Thyroid gland (tissue), 4 donors: ENCODE measurements around the gene LSMEM2. TPM values are rescaled to one million over a fixed set of nuclear protein-coding genes. Genes with fewer than 3 reads are reported as not detected.

Experiments used
- DNase-seq, 2 donors: peaks; one replicate each; pipeline ENCODE4 v3.0.0-alpha.2; 2019
- H3K27ac ChIP-seq, 3 donors: fragments of 200-600 bp; sonication (generic); 1 replicate in 2 of 3; 2 replicates in 1 of 3; pipeline ENCODE4 v1.5.1; 2016 to 2019; ENCODE audit warnings: mild to moderate bottlenecking in 1 of 3, moderate library complexity in 1 of 3
- H3K27me3 ChIP-seq: fragments of 200-600 bp; sonication (generic); one replicate; pipeline ENCODE4 v1.5.1; 2019
- H3K36me3 ChIP-seq, 2 donors: fragments of 200-600 bp; sonication (generic); one replicate each; pipeline ENCODE4 v1.5.1; 2016 to 2019
- H3K4me1 ChIP-seq, 2 donors: fragments of 200-600 bp; sonication (generic); one replicate each; pipeline ENCODE4 v1.5.1; 2017 to 2019
- H3K4me3 ChIP-seq, 3 donors: fragments of 200-600 bp; sonication (generic); replicated peaks in 1 of 3; 1 replicate in 2 of 3; 2 replicates in 1 of 3; pipeline ENCODE4 v1.5.1; 2016; ENCODE audit warnings: mild to moderate bottlenecking in 1 of 3
- H3K9me3 ChIP-seq: fragments of 200-600 bp; sonication (generic); one replicate; pipeline ENCODE4 v1.5.1; 2017
- POLR2A ChIP-seq, 2 donors: fragments of 450-650 bp; IDR thresholded peaks; one replicate each; pipeline ENCODE4 v1.6.1; 2017; ENCODE audit warnings: antibody characterized with exemption in 2 of 2, mild to moderate bottlenecking in 2 of 2, moderate library complexity in 1 of 2
- WGBS, 2 donors: methylation state at CpG; one replicate each; pipeline ENCODE4 v1.1.5; 2017; 5-methylcytosine and 5-hydroxymethylcytosine counted together
- intact Hi-C: fragments of 100-400 bp; cut with DNase I; formaldehyde crosslinking; loops from one replicate; pipeline ENCODE4 v1.15.1; 2023
- total RNA-seq, 4 donors: library from RNA; depleted of rRNA; stranded (reverse); fragments of >200 nt; gene quantifications; one replicate each; pipeline ENCODE4 v1.2.3, GENCODE V29; 2016
- TF ChIP-seq, protein P1 (sequence below), 6 experiments: fragments of 200-600 bp in 3 of 6; fragments of 450-650 bp in 3 of 6; sonication (generic) in 3 of 6; IDR thresholded peaks; one replicate each; pipeline ENCODE4 v1.5.1; 2016 to 2019; ENCODE audit warnings: antibody characterized with exemption in 6 of 6, mild to moderate bottlenecking in 2 of 6, inconsistent platforms in 1 of 6, moderate library complexity in 1 of 6

The LSMEM2 gene
- total RNA-seq, 4 donors from 2014 or later = not detected

DNA sequence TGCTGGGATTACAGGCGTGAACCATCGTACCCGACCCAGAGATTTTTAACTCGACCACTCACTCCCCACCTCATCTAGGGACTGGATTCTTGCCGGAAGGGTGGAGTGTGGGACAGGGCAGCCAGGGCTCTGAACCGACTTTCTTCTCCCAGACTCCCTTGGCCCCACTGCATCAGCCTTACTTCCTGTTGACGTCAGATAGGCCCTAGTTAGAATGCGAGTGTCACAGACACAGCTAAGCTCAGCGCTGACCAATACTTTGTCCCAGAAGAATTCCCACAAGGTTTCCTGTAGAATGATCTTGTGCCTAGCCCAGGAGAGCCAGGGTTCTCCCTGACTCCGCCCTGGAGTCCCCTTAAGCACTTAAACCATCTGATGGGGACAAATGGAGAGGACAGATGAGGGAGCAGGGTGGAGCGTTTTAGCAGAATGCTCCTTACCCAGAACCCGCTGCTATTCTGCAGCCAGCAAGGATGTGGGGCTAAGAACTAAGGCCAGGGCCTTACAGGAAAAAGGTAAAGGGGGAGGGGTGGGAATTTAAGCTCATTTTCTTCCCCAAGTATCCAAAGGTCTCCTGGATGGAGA is 54.9 kb downstream of the LSMEM2 start:
- peaks cover 36 to 54% of the 10 kb centered on the region in 2 donors for H3K4me1 ChIP-seq
- intact Hi-C loops = no loop called here
- H3K27me3 ChIP-seq = no peaks in the 10 kb centered on the region
- no peak for TF ChIP-seq POLR2A (IDR thresholded peaks at IDR 0.05)
- TF ChIP-seq, protein P1, sequence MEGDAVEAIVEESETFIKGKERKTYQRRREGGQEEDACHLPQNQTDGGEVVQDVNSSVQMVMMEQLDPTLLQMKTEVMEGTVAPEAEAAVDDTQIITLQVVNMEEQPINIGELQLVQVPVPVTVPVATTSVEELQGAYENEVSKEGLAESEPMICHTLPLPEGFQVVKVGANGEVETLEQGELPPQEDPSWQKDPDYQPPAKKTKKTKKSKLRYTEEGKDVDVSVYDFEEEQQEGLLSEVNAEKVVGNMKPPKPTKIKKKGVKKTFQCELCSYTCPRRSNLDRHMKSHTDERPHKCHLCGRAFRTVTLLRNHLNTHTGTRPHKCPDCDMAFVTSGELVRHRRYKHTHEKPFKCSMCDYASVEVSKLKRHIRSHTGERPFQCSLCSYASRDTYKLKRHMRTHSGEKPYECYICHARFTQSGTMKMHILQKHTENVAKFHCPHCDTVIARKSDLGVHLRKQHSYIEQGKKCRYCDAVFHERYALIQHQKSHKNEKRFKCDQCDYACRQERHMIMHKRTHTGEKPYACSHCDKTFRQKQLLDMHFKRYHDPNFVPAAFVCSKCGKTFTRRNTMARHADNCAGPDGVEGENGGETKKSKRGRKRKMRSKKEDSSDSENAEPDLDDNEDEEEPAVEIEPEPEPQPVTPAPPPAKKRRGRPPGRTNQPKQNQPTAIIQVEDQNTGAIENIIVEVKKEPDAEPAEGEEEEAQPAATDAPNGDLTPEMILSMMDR (IDR thresholded peaks at IDR 0.05) = no peak
- no peak for DNase-seq
- 79 to 83% methylated on average over 10 to 11 of the region's 12 CpGs for WGBS, 2 donors
- H3K4me3 ChIP-seq = no peak overlapping the region
- no peaks in the 10 kb centered on the region for H3K9me3 ChIP-seq
- peaks cover 25 to 28% of the 10 kb centered on the region in 2 donors for H3K36me3 ChIP-seq
- H3K27ac ChIP-seq = peak overlapping the region; percentile 83 to 96 (median 91)

DNA sequence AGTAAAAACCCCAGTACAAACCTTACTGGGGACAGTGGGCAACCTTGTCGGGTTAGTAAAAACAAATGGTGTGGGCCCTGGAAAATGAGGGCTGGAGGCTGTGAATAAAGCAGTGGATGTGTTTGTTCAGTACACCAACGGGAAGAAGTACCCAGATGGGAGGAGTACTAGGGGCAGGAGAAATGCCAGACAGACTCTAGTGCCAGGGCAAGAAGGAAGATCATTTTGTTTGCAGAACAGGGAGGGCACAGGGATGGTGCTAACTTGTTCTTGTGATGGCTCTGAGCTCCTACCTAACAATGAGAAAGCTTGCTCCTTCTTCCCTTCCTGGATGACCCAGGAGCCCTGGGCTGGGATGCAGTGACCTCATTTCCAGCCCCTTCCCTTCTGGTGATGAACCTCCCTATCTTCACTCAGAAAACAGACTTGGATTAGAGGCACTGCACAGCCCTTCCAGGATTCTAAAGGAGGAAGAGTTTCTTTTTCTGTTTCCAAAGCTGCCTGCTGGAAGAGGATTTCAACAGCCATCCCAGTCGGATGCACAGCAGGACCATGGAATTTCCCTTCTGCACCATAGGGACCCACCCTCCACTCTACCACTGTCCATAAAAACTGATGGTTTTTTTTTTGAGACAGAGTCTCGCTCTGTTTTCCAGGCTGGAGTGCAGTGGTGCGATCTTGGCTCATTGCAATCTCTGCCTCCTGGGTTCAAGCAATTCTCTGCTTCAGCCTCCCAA is 55.6 kb downstream of the LSMEM2 start:
- peak overlapping the region; percentile 83 to 96 (median 91) for H3K27ac ChIP-seq
- peaks cover 24% of the 10 kb centered on the region in 2 donors for H3K36me3 ChIP-seq
- WGBS, 2 donors = 54 to 60% methylated on average over 5 of the region's 5 CpGs
- DNase-seq = no peak
- H3K4me3 ChIP-seq = no peak overlapping the region
- no peak for TF ChIP-seq POLR2A (IDR thresholded peaks at IDR 0.05)
- TF ChIP-seq, protein P1 (IDR thresholded peaks at IDR 0.05) = no peak
- intact Hi-C loops = no loop called here
- peaks cover 36 to 57% of the 10 kb centered on the region in 2 donors for H3K4me1 ChIP-seq
- no peaks in the 10 kb centered on the region for H3K9me3 ChIP-seq
- H3K27me3 ChIP-seq = no peaks in the 10 kb centered on the region

DNA sequence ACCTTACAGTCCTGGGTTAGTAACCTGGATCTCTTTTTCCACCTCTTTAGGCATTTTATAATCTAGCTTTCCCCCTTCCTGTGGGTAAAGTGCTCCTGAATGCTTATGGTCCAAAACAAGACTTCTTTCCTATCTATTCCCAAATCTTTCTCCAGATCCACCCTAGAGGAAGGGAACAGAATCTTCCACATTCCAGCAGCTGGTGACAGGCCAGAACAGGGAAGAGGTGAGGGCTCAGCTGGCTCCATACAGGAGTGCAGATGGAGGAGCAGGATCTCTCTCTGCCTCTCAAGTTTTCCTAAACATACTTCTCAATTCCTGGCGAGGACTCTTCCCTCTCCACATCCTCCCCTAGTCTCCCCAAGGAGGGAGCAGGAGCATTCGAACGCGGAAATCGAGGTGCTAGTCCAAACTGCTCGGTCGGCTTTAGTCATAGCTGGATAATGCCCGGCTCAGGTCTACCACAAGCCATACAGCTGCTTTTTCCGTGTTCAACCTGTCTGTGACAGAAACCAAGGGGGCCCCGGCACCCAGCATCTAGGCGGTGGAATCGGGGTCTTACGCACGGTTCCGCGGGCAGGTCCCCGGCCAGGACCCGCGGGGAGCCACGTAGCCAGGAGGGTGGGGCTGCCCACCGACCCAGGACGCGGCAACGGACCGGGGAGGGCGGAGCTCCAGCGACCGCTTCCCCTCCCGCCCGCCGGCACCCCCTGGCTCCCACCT is 57.7 kb downstream of the LSMEM2 start:
- H3K27ac ChIP-seq = peak overlapping the region; percentile 83 to 96 (median 91)
- WGBS, 2 donors = 0 to 3% methylated on average over 8 to 9 of the region's 31 CpGs
- intact Hi-C loops = no loop called here
- no peaks in the 10 kb centered on the region for H3K27me3 ChIP-seq
- TF ChIP-seq, protein P1 (IDR thresholded peaks at IDR 0.05) = peak in 1 of 6 experiments; percentile 12
- TF ChIP-seq POLR2A (IDR thresholded peaks at IDR 0.05) = no peak
- peak overlapping the region; percentile 49 to 79 (median 78) for H3K4me3 ChIP-seq
- H3K36me3 ChIP-seq = peaks cover 2 to 3% of the 10 kb centered on the region in 2 donors
- H3K4me1 ChIP-seq = peaks cover 36 to 62% of the 10 kb centered on the region in 2 donors
- DNase-seq = no peak
- H3K9me3 ChIP-seq = no peaks in the 10 kb centered on the region

DNA sequence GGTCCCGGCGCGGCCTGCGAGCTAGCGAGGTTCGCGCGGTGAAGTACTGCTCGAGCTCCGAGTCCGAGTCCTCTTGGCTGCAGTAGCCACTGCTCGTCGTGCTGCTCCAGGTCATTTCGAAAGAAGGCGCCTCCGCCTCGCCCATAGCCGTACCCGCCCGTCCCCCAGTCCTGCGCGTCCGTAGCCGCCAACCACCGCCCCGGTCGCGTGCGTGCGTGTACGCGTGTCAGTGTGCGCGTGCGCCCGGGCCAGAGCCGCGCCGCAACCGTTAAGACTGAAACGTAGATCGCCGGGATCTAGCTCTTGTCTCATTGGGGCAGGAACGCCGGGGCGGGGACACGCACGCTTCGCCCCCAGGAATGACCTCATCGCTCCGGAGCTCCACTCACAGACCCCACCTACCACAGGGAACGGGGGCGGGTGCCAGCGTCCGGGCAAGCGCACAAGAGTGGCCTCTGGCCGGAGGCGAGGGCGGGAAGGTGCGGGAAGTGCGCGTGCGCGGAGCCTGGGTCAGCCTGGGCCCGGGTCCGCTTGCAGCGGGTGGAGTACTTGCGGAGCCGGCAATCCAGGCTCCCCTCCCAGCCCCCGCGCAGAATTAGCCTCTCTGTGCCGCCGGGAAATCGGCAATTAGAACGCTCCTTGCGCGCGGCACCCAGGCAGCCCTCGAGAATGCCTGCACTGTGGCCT is 58.4 kb downstream of the LSMEM2 start:
- peak; percentile 62 to 91 for TF ChIP-seq POLR2A (IDR thresholded peaks at IDR 0.05)
- TF ChIP-seq, protein P1 (IDR thresholded peaks at IDR 0.05) = no peak
- Histone ChIP-seq H3K4me3 (peak overlapping the region; percentile 49 to 79 (median 78)), H3K4me1 (peaks cover 36 to 61% of the 10 kb centered on the region in 2 donors), H3K27me3 (no peaks in the 10 kb centered on the region), H3K9me3 (no peaks in the 10 kb centered on the region), H3K36me3 (no peaks in the 10 kb centered on the region), H3K27ac (peak overlapping the region; percentile 91 to 96 (median 91))
- 0% methylated on average over 2 to 6 of the region's 79 CpGs for WGBS, 2 donors
- peak; percentile 100 for DNase-seq
- intact Hi-C loops = no loop called here

Other genes with a start within 250 kb of the LSMEM2 start
- 100 to 1,000 TPM; 230 to 337 (median 268) TPM for gene RBM5, start 190.2 kb upstream of the LSMEM2 start, total RNA-seq
- gene SEMA3F, start 123.8 kb upstream of the LSMEM2 start, total RNA-seq = 10 to 100 TPM; 13.2 to 44.2 (median 38.2) TPM
- gene GNAT1, start 87.5 kb upstream of the LSMEM2 start, total RNA-seq = not detected
- gene SLC38A3, start 73.8 kb upstream of the LSMEM2 start, total RNA-seq = 1 to 10 TPM; 1.1 to 5.0 (median 3.6) TPM
- 100 to 1,000 TPM; 111 to 171 (median 142) TPM for gene GNAI2, start 42.9 kb upstream of the LSMEM2 start, total RNA-seq
- 10 to 100 TPM; 21.0 to 31.0 (median 26.5) TPM for gene SEMA3B, start 9.9 kb upstream of the LSMEM2 start, total RNA-seq
- 10 to 100 TPM; 63.9 to 96.5 (median 88.4) TPM for gene IFRD2, start 13.3 kb downstream of the LSMEM2 start, total RNA-seq
- gene HYAL3, start 20.3 kb downstream of the LSMEM2 start, total RNA-seq = 1 to 10 TPM; 2.7 to 6.7 (median 3.8) TPM
- gene NAA80, start 20.3 kb downstream of the LSMEM2 start, total RNA-seq = 10 to 100 TPM in 2 of 4 donors, 1 to 10 TPM in 2; 6.9 to 15.2 (median 10.8) TPM
- 10 to 100 TPM in 2 of 4 donors, 1 to 10 TPM in 2; 5.8 to 13.8 (median 9.7) TPM for gene HYAL1, start 24.5 kb downstream of the LSMEM2 start, total RNA-seq
- gene HYAL2, start 43.7 kb downstream of the LSMEM2 start, total RNA-seq = 100 to 1,000 TPM; 133 to 206 (median 158) TPM
- 10 to 100 TPM; 28.7 to 63.7 (median 42.3) TPM for gene TUSC2, start 49.1 kb downstream of the LSMEM2 start, total RNA-seq
- 10 to 100 TPM; 18.9 to 42.6 (median 24.8) TPM for gene RASSF1, start 61.7 kb downstream of the LSMEM2 start, total RNA-seq
- 1 to 10 TPM; 3.6 to 8.1 (median 4.4) TPM for gene ZMYND10, start 66.6 kb downstream of the LSMEM2 start, total RNA-seq
- 10 to 100 TPM; 13.4 to 30.6 (median 24.7) TPM for gene NPRL2, start 71.7 kb downstream of the LSMEM2 start, total RNA-seq
- gene CYB561D2, start 71.8 kb downstream of the LSMEM2 start, total RNA-seq = 10 to 100 TPM; 23.6 to 66.0 (median 43.6) TPM
- 100 to 1,000 TPM in 1 of 4 donors, 10 to 100 TPM in 3; 70.0 to 111 (median 85.1) TPM for gene TMEM115, start 80.4 kb downstream of the LSMEM2 start, total RNA-seq
- 1 to 10 TPM; 1.5 to 3.3 (median 2.9) TPM for gene CACNA2D2, start 224.5 kb downstream of the LSMEM2 start, total RNA-seq